B cell (primary cell): ENCODE measurements around the gene CASP9. TPM values are rescaled to one million over a fixed set of nuclear protein-coding genes. Genes with fewer than 3 reads are reported as not detected.
"Not testable (repeated sequence)": the region's sequence is repeated elsewhere in the genome, so short reads cannot be mapped to it uniquely, and the experiment has no call there.

Source experiments
- ATAC-seq: fragments of 200-7000 bp; cut with Tn5 transposase; one replicate; pipeline ENCODE4 v1.10.0; 2021; ENCODE audit warnings: low read depth, mild to moderate bottlenecking, moderate number of reproducible peaks, moderate library complexity
- CTCF ChIA-PET: fragments of 350-600 bp; sonication (Branson Sonifier 250); formaldehyde crosslinking; loops from one replicate; lab custom pipeline; 2021; ENCODE audit warnings: antibody characterized with exemption, inconsistent platforms; lab: Charles Lee
- POLR2A ChIA-PET: fragments of 350-600 bp; sonication (Branson Sonifier 250); formaldehyde crosslinking; loops from one replicate; lab custom pipeline; 2021; ENCODE audit warnings: antibody characterized with exemption; lab: Charles Lee
- DNase-seq: peaks from one replicate; pipeline ENCODE4 v3.0.0; 2013
- H2AFZ ChIP-seq: 2 replicates; pipeline ENCODE4 v1.6.1; 2012; ENCODE audit warnings: mild to moderate bottlenecking, low read depth, low read length; ENCODE audit not compliant: insufficient read depth, poor library complexity, severe bottlenecking
- H3K27ac ChIP-seq, 2 donors: 1 replicate in 1 of 2; 2 replicates in 1 of 2; pipeline ENCODE4 v1.5.1; 2012 to 2013; ENCODE audit warnings: low read length in 2 of 2, mild to moderate bottlenecking in 2 of 2, moderate library complexity in 1 of 2
- H3K27me3 ChIP-seq, 4 experiments: fragments of 200-600 bp in 1 of 4; sonication (generic) in 1 of 4; replicated peaks in 1 of 4; 1 replicate in 2 of 4; 2 replicates in 2 of 4; pipeline versions ENCODE4 v1.6.1 to v1.7.0; 2013 to 2016; ENCODE audit warnings: low read length in 3 of 4, mild to moderate bottlenecking in 2 of 4, mixed read lengths in 1 of 4, moderate library complexity in 1 of 4; ENCODE audit not compliant: insufficient read depth in 4 of 4, control insufficient read depth in 3 of 4; ENCODE audit errors: control extremely low read depth in 1 of 4
- H3K36me3 ChIP-seq, 2 experiments: replicated peaks in 1 of 2; 1 replicate in 1 of 2; 2 replicates in 1 of 2; pipeline versions ENCODE4 v1.6.1 to v1.7.1; 2013; ENCODE audit warnings: low read length in 1 of 2; ENCODE audit not compliant: insufficient read depth in 2 of 2, control insufficient read depth in 1 of 2; ENCODE audit errors: control extremely low read depth in 1 of 2, extremely low read depth in 1 of 2
- H3K4me1 ChIP-seq, 2 donors: fragments of 200-600 bp in 1 of 2; sonication (generic) in 1 of 2; 1 replicate in 1 of 2; 2 replicates in 1 of 2; pipeline versions ENCODE4 v1.5.1 to v1.6.1; 2013 to 2017; ENCODE audit warnings: low read length in 2 of 2; ENCODE audit not compliant: control insufficient read depth in 2 of 2, insufficient read depth in 2 of 2
- H3K4me2 ChIP-seq: replicated peaks from 2 replicates; pipeline ENCODE3; 2012; ENCODE audit warnings: mild to moderate bottlenecking, low read depth, low read length; ENCODE audit not compliant: poor library complexity, severe bottlenecking
- H3K4me3 ChIP-seq, 5 experiments: fragments of 200-600 bp in 1 of 5; sonication (generic) in 1 of 5; 1 replicate in 3 of 5; 2 replicates in 2 of 5; pipeline versions ENCODE4 v1.5.1 to v1.7.0; 2011 to 2016; ENCODE audit warnings: low read length in 4 of 5, mild to moderate bottlenecking in 4 of 5, low read depth in 2 of 5, control low read depth in 1 of 5, moderate library complexity in 1 of 5; ENCODE audit not compliant: insufficient read depth in 1 of 5; ENCODE audit errors: control extremely low read depth in 1 of 5, extremely low read depth in 1 of 5
- H3K79me2 ChIP-seq: fragments of 200-600 bp; sonication (generic); one replicate; pipeline ENCODE4 v1.6.0; 2016; ENCODE audit warnings: low read length; ENCODE audit not compliant: control insufficient read depth, insufficient read depth
- H3K9ac ChIP-seq: fragments of 200-600 bp; sonication (generic); 2 replicates; pipeline ENCODE4 v1.6.1; 2017; ENCODE audit warnings: mild to moderate bottlenecking, low read length, moderate library complexity
- H3K9me3 ChIP-seq, 3 donors: one replicate each; pipeline versions ENCODE4 v1.6.1 to v1.7.1; 2013; ENCODE audit warnings: low read length in 2 of 3; ENCODE audit not compliant: control insufficient read depth in 2 of 3, insufficient read depth in 1 of 3; ENCODE audit errors: control extremely low read depth in 1 of 3
- H4K20me1 ChIP-seq: 2 replicates; pipeline ENCODE4 v1.6.0; 2012; ENCODE audit warnings: mild to moderate bottlenecking, low read length; ENCODE audit not compliant: insufficient read depth, control insufficient read depth, poor library complexity, severe bottlenecking
- H3K27ac Mint-ChIP-seq: one replicate; pipeline ENCODE4 v1.8.0; 2021; ENCODE audit warnings: mixed read lengths
- H3K27me3 Mint-ChIP-seq: one replicate; pipeline ENCODE4 v1.8.0; 2021; ENCODE audit warnings: mixed read lengths
- H3K4me1 Mint-ChIP-seq: one replicate; pipeline ENCODE4 v1.8.0; 2021; ENCODE audit warnings: mixed read lengths
- H3K4me3 Mint-ChIP-seq: one replicate; pipeline ENCODE4 v1.8.0; 2021; ENCODE audit warnings: mixed read lengths
- H3K9me3 Mint-ChIP-seq: one replicate; pipeline ENCODE4 v1.8.0; 2022; ENCODE audit warnings: mixed read lengths; ENCODE audit not compliant: insufficient read depth
- CTCF ChIP-seq: fragments of 200-600 bp; IDR thresholded peaks from one replicate; pipeline ENCODE4 v1.8.0; 2022; ENCODE audit warnings: antibody characterized with exemption, mild to moderate bottlenecking
- EZH2 ChIP-seq: IDR thresholded peaks from 2 replicates; pipeline ENCODE4 v1.6.1; 2012; ENCODE audit warnings: borderline replicate concordance, low read depth, mild to moderate bottlenecking, moderate library complexity, low read length; ENCODE audit not compliant: insufficient read depth, poor library complexity, severe bottlenecking
- WGBS: methylation state at CpG from one replicate; pipeline ENCODE4 v1.1.5; 2013; ENCODE audit warnings: missing lambda C conversion rate; ENCODE audit not compliant: insufficient coverage; 5-methylcytosine and 5-hydroxymethylcytosine counted together
- intact Hi-C: fragments of 100-400 bp; cut with micrococcal nuclease; formaldehyde crosslinking; loops from one replicate; pipeline ENCODE4 v1.10.0; 2022
- polyA plus RNA-seq: library from polyadenylated mRNA; depleted of rRNA; stranded (reverse); fragments of >200 nt; gene quantifications from 2 replicates; pipeline ENCODE4 v1.2.3, GENCODE V29; 2012
- total RNA-seq, 2 donors: library from RNA; stranded (reverse); fragments of 120-200 nt in 1 of 2; gene quantifications; 1 replicate in 1 of 2; 2 replicates in 1 of 2; pipeline versions ENCODE4 v1.2.3 to v1.2.4, GENCODE V29; 2013 to 2022

CASP9 gene
- total and polyA plus RNA-seq, 2 donors (not counting 1 experiment from before 2014, with no cell fraction given) = 16.8 to 22.9 TPM

GRCh38 chr1:15483971-15484370 lies 40.0 kb downstream of the CASP9 start:
- Mint-ChIP-seq H3K27ac (no peak overlapping the region), H3K4me3 (no peak overlapping the region), H3K4me1 (no peaks in the 10 kb centered on the region), H3K9me3 (no peaks in the 10 kb centered on the region), H3K27me3 (no peaks in the 10 kb centered on the region)
- intact Hi-C loops = no loop called here
- no peak overlapping the region for H3K27ac ChIP-seq
- TF ChIP-seq EZH2 (no peak), CTCF (no peak)
- H3K9ac ChIP-seq = no peak overlapping the region
- ATAC-seq (no peak), DNase-seq (no peak)
- no peaks in the 10 kb centered on the region for H4K20me1 ChIP-seq
- POLR2A ChIA-PET = no interaction called here
- H3K4me2 ChIP-seq = no peak overlapping the region
- peaks cover 0 to 2% of the 10 kb centered on the region in 2 experiments for H3K36me3 ChIP-seq
- no peaks in the 10 kb centered on the region for H3K9me3 ChIP-seq
- no peaks in the 10 kb centered on the region for H3K4me1 ChIP-seq
- WGBS = 100% methylated on average over 1 of the region's 2 CpGs
- H2AFZ ChIP-seq = no peak overlapping the region
- no peaks in the 10 kb centered on the region for H3K27me3 ChIP-seq
- CTCF ChIA-PET = interaction anchor here (0.6 kb wide), 1 partner anchor 1457 kb away, joined by 3 read pairs; no protein-coding TSS in a partner anchor
- H3K79me2 ChIP-seq = no peaks in the 10 kb centered on the region
- H3K4me3 ChIP-seq = no peak overlapping the region

GRCh38 chr1:15482983-15483543 lies 41.0 kb downstream of the CASP9 start:
- H3K9me3 Mint-ChIP-seq, H3K27ac Mint-ChIP-seq, H3K4me2 ChIP-seq, H3K27me3 Mint-ChIP-seq, H4K20me1 ChIP-seq, DNase-seq, H3K4me1 Mint-ChIP-seq, H3K27me3 ChIP-seq, H2AFZ ChIP-seq, H3K4me3 ChIP-seq, H3K27ac ChIP-seq, POLR2A ChIA-PET, H3K9me3 ChIP-seq, ATAC-seq, H3K79me2 ChIP-seq, intact Hi-C loops, H3K4me1 ChIP-seq, H3K4me3 Mint-ChIP-seq, H3K36me3 ChIP-seq, H3K9ac ChIP-seq: not testable (repeated sequence)
- 95% methylated on average over 8 of the region's 16 CpGs for WGBS
- CTCF ChIA-PET = interaction anchor here (0.6 kb wide), 1 partner anchor 1458 kb away, joined by 3 read pairs; no protein-coding TSS in a partner anchor

GRCh38 chr1:15482455-15482854 lies 41.6 kb downstream of the CASP9 start:
- H3K4me2 ChIP-seq, H3K79me2 ChIP-seq, H3K9ac ChIP-seq, H3K27me3 Mint-ChIP-seq, H3K27me3 ChIP-seq, H3K4me3 Mint-ChIP-seq, CTCF ChIA-PET, DNase-seq, POLR2A ChIA-PET, H3K4me1 ChIP-seq, H3K9me3 Mint-ChIP-seq, H3K27ac ChIP-seq, H3K27ac Mint-ChIP-seq, H2AFZ ChIP-seq, H3K9me3 ChIP-seq, H3K4me1 Mint-ChIP-seq, H3K36me3 ChIP-seq, H4K20me1 ChIP-seq, ATAC-seq, intact Hi-C loops, H3K4me3 ChIP-seq: not testable (repeated sequence)
- WGBS = 91% methylated on average over 4 of the region's 6 CpGs
